ENCODE measurements around the gene ARHGAP24. TPM values are rescaled to one million over a fixed set of nuclear protein-coding genes. Genes with fewer than 3 reads are reported as not detected.

Gene ARHGAP24
- total and polyA plus RNA-seq, 2 of the 13 experiments (the other 11 are each of a cell fraction or from before 2014, with no cell fraction given), result 0.07 to 0.55 TPM

DNA sequence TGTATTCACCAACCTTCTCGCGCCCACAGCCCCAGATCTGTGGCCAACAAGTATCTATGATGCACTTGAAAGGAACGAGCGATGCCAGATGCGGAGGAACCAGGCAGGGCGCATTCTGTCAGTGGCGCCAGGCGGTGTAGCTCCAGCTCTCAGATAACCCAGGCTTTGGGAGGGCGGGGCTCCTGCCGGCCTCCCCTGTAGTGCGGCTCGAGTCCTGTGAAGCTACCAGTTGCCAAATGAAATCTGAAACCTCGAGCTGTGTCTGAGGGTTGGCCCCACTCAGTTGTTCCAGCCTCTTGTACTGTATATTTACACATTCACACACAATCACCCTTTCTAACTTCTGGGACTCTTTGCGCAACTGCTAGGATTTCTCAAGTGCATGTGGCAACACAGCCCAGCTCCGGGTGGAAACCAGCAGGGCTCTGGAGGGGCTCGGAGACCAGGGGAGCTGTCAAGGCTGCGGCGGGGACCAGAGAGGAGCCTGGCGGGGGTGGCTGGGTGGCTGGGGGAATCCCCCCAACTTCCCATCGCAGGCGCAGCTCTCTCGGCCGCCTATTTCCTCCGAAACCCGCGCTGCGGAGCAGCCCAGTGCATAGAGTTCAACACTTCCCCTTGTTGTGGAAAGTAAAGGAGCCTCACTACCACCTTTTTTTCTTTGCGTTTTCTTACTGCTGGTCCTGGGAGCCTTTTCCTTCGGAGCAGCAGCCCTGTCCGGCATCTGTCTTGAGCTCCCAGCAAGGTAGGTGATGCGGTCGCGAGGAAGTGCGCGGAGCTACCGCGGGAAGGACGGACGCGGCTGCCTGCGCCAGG, at the start of gene ARHGAP24 (continued):
- no peak for TF ChIP-seq MTERF4 (CRISPR knock-in tag; IDR thresholded peaks at IDR 0.05)
- TF ChIP-seq REL (CRISPR knock-in tag; conservative IDR thresholded peaks at IDR 0.05), result peak; percentile 52; the same call in 1 of the 2 replicates
- TF ChIP-seq, protein P1, sequence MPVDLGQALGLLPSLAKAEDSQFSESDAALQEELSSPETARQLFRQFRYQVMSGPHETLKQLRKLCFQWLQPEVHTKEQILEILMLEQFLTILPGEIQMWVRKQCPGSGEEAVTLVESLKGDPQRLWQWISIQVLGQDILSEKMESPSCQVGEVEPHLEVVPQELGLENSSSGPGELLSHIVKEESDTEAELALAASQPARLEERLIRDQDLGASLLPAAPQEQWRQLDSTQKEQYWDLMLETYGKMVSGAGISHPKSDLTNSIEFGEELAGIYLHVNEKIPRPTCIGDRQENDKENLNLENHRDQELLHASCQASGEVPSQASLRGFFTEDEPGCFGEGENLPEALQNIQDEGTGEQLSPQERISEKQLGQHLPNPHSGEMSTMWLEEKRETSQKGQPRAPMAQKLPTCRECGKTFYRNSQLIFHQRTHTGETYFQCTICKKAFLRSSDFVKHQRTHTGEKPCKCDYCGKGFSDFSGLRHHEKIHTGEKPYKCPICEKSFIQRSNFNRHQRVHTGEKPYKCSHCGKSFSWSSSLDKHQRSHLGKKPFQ (CRISPR knock-in tag; IDR thresholded peaks at IDR 0.05; ENCODE audit: insufficient replicate concordance), result no peak
- TF ChIP-seq POLR2AphosphoS2 (IDR thresholded peaks at IDR 0.05; ENCODE audit: low read depth, low read length), result no peak
- no peak for TF ChIP-seq ZSCAN22 (CRISPR knock-in tag; IDR thresholded peaks at IDR 0.05)
- TF ChIP-seq HHEX (CRISPR knock-in tag; IDR thresholded peaks at IDR 0.05), result peak; percentile 39; the same call in 1 of the 2 replicates
- TF ChIP-seq ZMYM4 (CRISPR knock-in tag; IDR thresholded peaks at IDR 0.05), result peak; percentile 78
- peak; percentile 11 for TF ChIP-seq RBM39 (IDR thresholded peaks at IDR 0.05; ENCODE audit: low read depth, low read length, poor library complexity, severe bottlenecking)
- TF ChIP-seq KDM5B (CRISPR knock-in tag; IDR thresholded peaks at IDR 0.05; ENCODE audit: borderline replicate concordance), result peak; percentile 58; the same call in 1 of the 2 replicates
- TF ChIP-seq ZNF746 (CRISPR knock-in tag; IDR thresholded peaks at IDR 0.05), result 0 out of 2 replicates have a peak, but pooled peaks have one; percentile 30
- TF ChIP-seq, protein P2, sequence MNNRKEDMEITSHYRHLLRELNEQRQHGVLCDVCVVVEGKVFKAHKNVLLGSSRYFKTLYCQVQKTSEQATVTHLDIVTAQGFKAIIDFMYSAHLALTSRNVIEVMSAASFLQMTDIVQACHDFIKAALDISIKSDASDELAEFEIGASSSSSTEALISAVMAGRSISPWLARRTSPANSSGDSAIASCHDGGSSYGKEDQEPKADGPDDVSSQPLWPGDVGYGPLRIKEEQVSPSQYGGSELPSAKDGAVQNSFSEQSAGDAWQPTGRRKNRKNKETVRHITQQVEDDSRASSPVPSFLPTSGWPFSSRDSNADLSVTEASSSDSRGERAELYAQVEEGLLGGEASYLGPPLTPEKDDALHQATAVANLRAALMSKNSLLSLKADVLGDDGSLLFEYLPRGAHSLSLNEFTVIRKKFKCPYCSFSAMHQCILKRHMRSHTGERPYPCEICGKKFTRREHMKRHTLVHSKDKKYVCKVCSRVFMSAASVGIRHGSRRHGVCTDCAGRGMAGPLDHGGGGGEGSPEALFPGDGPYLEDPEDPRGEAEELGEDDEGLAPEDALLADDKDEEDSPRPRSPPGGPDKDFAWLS (CRISPR knock-in tag; IDR thresholded peaks at IDR 0.05; ENCODE audit: borderline replicate concordance), result no peak
- TF ChIP-seq ELF4 (CRISPR knock-in tag; IDR thresholded peaks at IDR 0.05; ENCODE audit: borderline replicate concordance), result no peak
- no peak for TF ChIP-seq ZNF468 (CRISPR knock-in tag; IDR thresholded peaks at IDR 0.05)
- no peak for TF ChIP-seq ZNF564 (CRISPR knock-in tag; IDR thresholded peaks at IDR 0.05)
- no peak for TF ChIP-seq ZNF781 (CRISPR knock-in tag; IDR thresholded peaks at IDR 0.05; ENCODE audit: borderline replicate concordance, not compliant biosample characterization)
- 0 out of 2 replicates have a peak, but pooled peaks have one; percentile 30 for TF ChIP-seq ZNF557 (CRISPR knock-in tag; IDR thresholded peaks at IDR 0.05)
- 0 out of 2 replicates have a peak, but pooled peaks have one; percentile 28 for TF ChIP-seq ZNF780A (CRISPR knock-in tag; IDR thresholded peaks at IDR 0.05)
- no peak for TF ChIP-seq FOXP1 (IDR thresholded peaks at IDR 0.05)
- peak; percentile 60 for TF ChIP-seq FOXP1 (CRISPR knock-in tag; IDR thresholded peaks at IDR 0.05)
- TF ChIP-seq, protein P3, sequence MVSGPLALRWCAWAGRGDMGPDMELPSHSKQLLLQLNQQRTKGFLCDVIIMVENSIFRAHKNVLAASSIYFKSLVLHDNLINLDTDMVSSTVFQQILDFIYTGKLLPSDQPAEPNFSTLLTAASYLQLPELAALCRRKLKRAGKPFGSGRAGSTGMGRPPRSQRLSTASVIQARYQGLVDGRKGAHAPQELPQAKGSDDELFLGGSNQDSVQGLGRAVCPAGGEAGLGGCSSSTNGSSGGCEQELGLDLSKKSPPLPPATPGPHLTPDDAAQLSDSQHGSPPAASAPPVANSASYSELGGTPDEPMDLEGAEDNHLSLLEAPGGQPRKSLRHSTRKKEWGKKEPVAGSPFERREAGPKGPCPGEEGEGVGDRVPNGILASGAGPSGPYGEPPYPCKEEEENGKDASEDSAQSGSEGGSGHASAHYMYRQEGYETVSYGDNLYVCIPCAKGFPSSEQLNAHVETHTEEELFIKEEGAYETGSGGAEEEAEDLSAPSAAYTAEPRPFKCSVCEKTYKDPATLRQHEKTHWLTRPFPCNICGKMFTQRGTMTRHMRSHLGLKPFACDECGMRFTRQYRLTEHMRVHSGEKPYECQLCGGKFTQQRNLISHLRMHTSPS (CRISPR knock-in tag; IDR thresholded peaks at IDR 0.05; ENCODE audit: low read depth), result no peak
- TF ChIP-seq GABPB1 (CRISPR knock-in tag; IDR thresholded peaks at IDR 0.05), result peak; percentile 53
- peak; percentile 76 for TF ChIP-seq SMAD3 (CRISPR knock-in tag; IDR thresholded peaks at IDR 0.05)
- TF ChIP-seq DNMT1 (CRISPR knock-in tag; IDR thresholded peaks at IDR 0.05), result no peak
- no peak for TF ChIP-seq ISX (CRISPR knock-in tag; conservative IDR thresholded peaks at IDR 0.05)

All from HepG2 (cell line).